Transverse colon (tissue), 4 donors: ENCODE results near the gene DENND1A. TPM values are rescaled to one million over a fixed set of nuclear protein-coding genes. Genes with fewer than 3 reads are reported as not detected.
A peak's percentile ranks its signal among the peaks of the same experiment; 100 is the strongest.

Source experiments
- DNase-seq: peaks from one replicate; pipeline ENCODE4 v3.0.0-alpha.2; 2019
- H3K27ac ChIP-seq, 4 donors: fragments of 200-600 bp; sonication (generic); 2 replicates each; pipeline ENCODE4 v1.5.1; 2016 to 2018; ENCODE audit warnings: inconsistent platforms in 4 of 4
- H3K27me3 ChIP-seq: fragments of 200-600 bp; sonication (generic); 2 replicates; pipeline ENCODE4 v1.5.1; 2017; ENCODE audit warnings: inconsistent platforms
- H3K36me3 ChIP-seq, 4 donors: fragments of 200-600 bp; sonication (generic); 2 replicates each; pipeline ENCODE4 v1.5.1; 2017 to 2019; ENCODE audit warnings: inconsistent platforms in 4 of 4
- H3K4me1 ChIP-seq, 4 donors: fragments of 200-600 bp; sonication (generic); 2 replicates each; pipeline ENCODE4 v1.5.1; 2017 to 2020; ENCODE audit warnings: inconsistent platforms in 4 of 4
- H3K4me3 ChIP-seq, 4 donors: fragments of 200-600 bp; sonication (generic); 1 replicate in 1 of 4; 2 replicates in 3 of 4; pipeline versions ENCODE4 v1.5.1 to v1.6.1; 2017 to 2019; ENCODE audit warnings: inconsistent platforms in 4 of 4
- H3K9me3 ChIP-seq, 2 donors: fragments of 200-600 bp; sonication (generic); 2 replicates each; pipeline ENCODE4 v1.5.1; 2017 to 2019; ENCODE audit warnings: inconsistent platforms in 2 of 2
- CTCF ChIP-seq, 5 experiments: fragments of 200-600 bp in 3 of 5; fragments of 450-650 bp in 2 of 5; sonication (generic) in 3 of 5; IDR thresholded peaks; 1 replicate in 2 of 5; 2 replicates in 3 of 5; pipeline ENCODE4 v1.5.1; 2016 to 2017; ENCODE audit warnings: antibody characterized with exemption in 5 of 5, inconsistent platforms in 3 of 5, mild to moderate bottlenecking in 2 of 5, moderate library complexity in 1 of 5
- EP300 ChIP-seq: sonication (generic); formaldehyde crosslinking; IDR thresholded peaks from one replicate; pipeline ENCODE4 v1.6.1; 2017; ENCODE audit warnings: antibody characterized with exemption, low read depth
- POLR2A ChIP-seq: fragments of 450-650 bp; IDR thresholded peaks from one replicate; pipeline ENCODE4 v1.6.1; 2016; ENCODE audit warnings: antibody characterized with exemption, mild to moderate bottlenecking, moderate library complexity
- POLR2AphosphoS5 ChIP-seq, 3 donors: sonication (generic); formaldehyde crosslinking; IDR thresholded peaks; one replicate each; pipeline ENCODE4 v1.6.1; 2016; ENCODE audit warnings: antibody characterized with exemption in 3 of 3
- WGBS, 2 donors: methylation state at CpG; one replicate each; pipeline ENCODE4 v1.1.5; 2018; ENCODE audit warnings: low coverage in 1 of 2; 5-methylcytosine and 5-hydroxymethylcytosine counted together
- in situ Hi-C, 4 donors: fragments of 200-750 bp; cut with MboI; loops; one replicate each; pipeline versions ENCODE4 v1.15.0 to v1.15.1; 2017; ENCODE audit warnings: low sequenced_read_pairs in 3 of 4, low pct_ligation_motif_present in 1 of 4, low pct_unique_long_range_greater_than_20kb in 1 of 4
- intact Hi-C: fragments of 100-400 bp; cut with DNase I; formaldehyde crosslinking; loops from one replicate; pipeline ENCODE4 v1.15.1; 2023; ENCODE audit warnings: low total_unique reads
- total RNA-seq, 4 donors: library from RNA; depleted of rRNA; stranded (reverse); fragments of >200 nt; gene quantifications; one replicate each; pipeline ENCODE4 v1.1.0, GENCODE V29; 2016

The DENND1A gene
- total RNA-seq, 4 donors from 2014 or later: 12.5 to 78.6 (median 40.0) TPM

GRCh38 chr9:123687246-123687751 is 242.6 kb downstream of the DENND1A start:
- Histone ChIP-seq H3K27ac (peak overlapping the region; percentile 19 to 59 (median 55)), H3K4me1 (peaks cover 14 to 35% (median 24%) of the 10 kb centered on the region in 4 donors)

GRCh38 chr9:123686829-123687192 is 243.1 kb downstream of the DENND1A start:
- peaks cover 14 to 35% (median 24%) of the 10 kb centered on the region in 4 donors for H3K4me1 ChIP-seq
- no peak for TF ChIP-seq POLR2A
- no peak for TF ChIP-seq CTCF (IDR thresholded peaks at IDR 0.05)
- TF ChIP-seq EP300: no peak
- TF ChIP-seq POLR2AphosphoS5 (IDR thresholded peaks at IDR 0.05): no peak
- no peaks in the 10 kb centered on the region for H3K27me3 ChIP-seq
- H3K36me3 ChIP-seq: no peaks in the 10 kb centered on the region
- no peak for DNase-seq
- no peak overlapping the region for H3K4me3 ChIP-seq
- in situ Hi-C loops: no loop called here
- intact Hi-C loops: no loop called here
- 43 to 55% methylated on average over 2 to 3 of the region's 3 CpGs for WGBS, 2 donors
- no peaks in the 10 kb centered on the region for H3K9me3 ChIP-seq
- H3K27ac ChIP-seq: peak overlapping the region; percentile 19 to 59 (median 55)

More at GRCh38 chr9:123687246-123687751, 242.6 kb downstream of the DENND1A start:
- 35 to 83% methylated on average over 2 to 6 of the region's 6 CpGs for WGBS, 2 donors
- H3K4me3 ChIP-seq: no peak overlapping the region
- intact Hi-C loops: no loop called here
- in situ Hi-C loops: no loop called here
- no peaks in the 10 kb centered on the region for H3K9me3 ChIP-seq
- DNase-seq: no peak
- TF ChIP-seq POLR2AphosphoS5 (IDR thresholded peaks at IDR 0.05) (no peak), CTCF (IDR thresholded peaks at IDR 0.05) (no peak), POLR2A (no peak)
- H3K36me3 ChIP-seq: no peaks in the 10 kb centered on the region
- H3K27me3 ChIP-seq: no peaks in the 10 kb centered on the region

GRCh38 chr9:123686131-123686828 is 243.6 kb downstream of the DENND1A start:
- WGBS, 2 donors: 48 to 59% methylated on average over 5 of the region's 5 CpGs

More at GRCh38 chr9:123686131-123686828, 243.6 kb downstream of the DENND1A start:
- Histone ChIP-seq H3K4me1 (peaks cover 14 to 35% (median 24%) of the 10 kb centered on the region in 4 donors), H3K27ac (peak overlapping the region; percentile 19 to 59 (median 55)), H3K36me3 (no peaks in the 10 kb centered on the region), H3K9me3 (no peaks in the 10 kb centered on the region), H3K4me3 (no peak overlapping the region), H3K27me3 (no peaks in the 10 kb centered on the region)
- no peak for TF ChIP-seq CTCF (IDR thresholded peaks at IDR 0.05)
- TF ChIP-seq POLR2AphosphoS5 (IDR thresholded peaks at IDR 0.05): peak in 1 of 3 donors; percentile 23
- intact Hi-C loops: no loop called here
- in situ Hi-C loops: no loop called here
- peak; percentile 71 for DNase-seq
